Sigmoid colon (tissue), 4 donors: ENCODE results near the gene RORB.

Experiments used
- EP300 ChIP-seq, 4 donors: sonication (generic); formaldehyde crosslinking; IDR thresholded peaks; one replicate each; pipeline ENCODE4 v1.6.1; 2017; ENCODE audit warnings: antibody characterized with exemption in 4 of 4
- POLR2A ChIP-seq, 2 donors: fragments of 450-650 bp; IDR thresholded peaks; one replicate each; pipeline ENCODE4 v1.6.1; 2016; ENCODE audit warnings: antibody characterized with exemption in 2 of 2, mild to moderate bottlenecking in 2 of 2, moderate library complexity in 2 of 2
- POLR2AphosphoS5 ChIP-seq, 4 donors: sonication (generic); formaldehyde crosslinking; IDR thresholded peaks; one replicate each; pipeline ENCODE4 v1.6.1; 2017; ENCODE audit warnings: antibody characterized with exemption in 4 of 4
- TF ChIP-seq, protein P1 (sequence below), 4 experiments: fragments of 450-650 bp in 3 of 4; fragments of 200-600 bp in 1 of 4; IDR thresholded peaks; one replicate each; pipeline ENCODE4 v1.5.1; 2016 to 2019; ENCODE audit warnings: antibody characterized with exemption in 4 of 4, mild to moderate bottlenecking in 3 of 4, moderate library complexity in 2 of 4

- TF ChIP-seq POLR2A (IDR thresholded peaks at IDR 0.05) (no peak), POLR2AphosphoS5 (IDR thresholded peaks at IDR 0.05) (no peak), EP300 (IDR thresholded peaks at IDR 0.05) (no peak)
- TF ChIP-seq, protein P1, sequence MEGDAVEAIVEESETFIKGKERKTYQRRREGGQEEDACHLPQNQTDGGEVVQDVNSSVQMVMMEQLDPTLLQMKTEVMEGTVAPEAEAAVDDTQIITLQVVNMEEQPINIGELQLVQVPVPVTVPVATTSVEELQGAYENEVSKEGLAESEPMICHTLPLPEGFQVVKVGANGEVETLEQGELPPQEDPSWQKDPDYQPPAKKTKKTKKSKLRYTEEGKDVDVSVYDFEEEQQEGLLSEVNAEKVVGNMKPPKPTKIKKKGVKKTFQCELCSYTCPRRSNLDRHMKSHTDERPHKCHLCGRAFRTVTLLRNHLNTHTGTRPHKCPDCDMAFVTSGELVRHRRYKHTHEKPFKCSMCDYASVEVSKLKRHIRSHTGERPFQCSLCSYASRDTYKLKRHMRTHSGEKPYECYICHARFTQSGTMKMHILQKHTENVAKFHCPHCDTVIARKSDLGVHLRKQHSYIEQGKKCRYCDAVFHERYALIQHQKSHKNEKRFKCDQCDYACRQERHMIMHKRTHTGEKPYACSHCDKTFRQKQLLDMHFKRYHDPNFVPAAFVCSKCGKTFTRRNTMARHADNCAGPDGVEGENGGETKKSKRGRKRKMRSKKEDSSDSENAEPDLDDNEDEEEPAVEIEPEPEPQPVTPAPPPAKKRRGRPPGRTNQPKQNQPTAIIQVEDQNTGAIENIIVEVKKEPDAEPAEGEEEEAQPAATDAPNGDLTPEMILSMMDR (IDR thresholded peaks at IDR 0.05): no peak
These were observed 58.4 kb downstream of the RORB start for GRCh38 chr9:74555565-74555964.
